Measurements from ENCODE around the gene FBLIM1. TPM values are rescaled to one million over a fixed set of nuclear protein-coding genes. Genes with fewer than 3 reads are reported as not detected.
A peak's percentile ranks its signal among the peaks of the same experiment; 100 is the strongest.

FBLIM1 gene
- total RNA-seq, 1 donor from 2014 or later: 78.3 TPM

DNA sequence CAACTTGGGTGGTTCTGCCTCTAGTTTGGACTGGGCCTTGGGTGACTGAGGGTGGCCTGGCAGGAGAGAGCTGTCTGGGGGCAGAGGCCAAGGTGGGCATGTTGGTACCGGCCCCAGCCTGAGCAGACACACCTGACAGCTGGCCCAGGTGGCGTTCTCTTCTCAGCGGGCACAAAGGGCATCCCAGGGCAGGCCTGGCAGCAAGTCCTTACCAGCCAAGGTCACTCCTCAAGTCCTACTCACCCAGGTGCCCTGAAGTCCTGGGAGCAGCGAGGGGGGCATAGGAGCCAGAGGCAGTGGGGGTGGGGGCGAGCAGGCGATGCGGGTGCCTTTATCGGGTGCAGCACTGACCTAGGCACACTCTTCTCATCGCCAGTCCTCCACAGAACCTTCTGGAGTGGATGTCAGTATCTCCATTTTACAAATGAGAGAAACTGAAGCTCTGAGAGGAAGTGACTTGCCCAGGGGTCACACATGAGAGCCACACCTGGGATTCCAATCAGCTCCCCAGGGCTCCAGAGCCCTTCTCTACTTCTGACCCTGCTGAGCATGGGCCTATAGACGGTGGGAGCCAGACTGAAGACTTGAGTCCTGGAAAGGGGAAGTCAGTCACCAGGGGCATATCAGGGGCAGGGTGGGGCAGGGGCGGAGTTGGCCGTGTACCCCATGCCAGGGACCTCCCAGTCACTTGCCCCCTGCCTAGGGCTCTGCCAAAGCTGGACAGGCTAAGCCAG lies 23.1 kb upstream of the FBLIM1 start:
- Mint-ChIP-seq H3K27ac (no peak overlapping the region), H3K27me3 (no peaks in the 10 kb centered on the region)
- TF ChIP-seq, protein P1, sequence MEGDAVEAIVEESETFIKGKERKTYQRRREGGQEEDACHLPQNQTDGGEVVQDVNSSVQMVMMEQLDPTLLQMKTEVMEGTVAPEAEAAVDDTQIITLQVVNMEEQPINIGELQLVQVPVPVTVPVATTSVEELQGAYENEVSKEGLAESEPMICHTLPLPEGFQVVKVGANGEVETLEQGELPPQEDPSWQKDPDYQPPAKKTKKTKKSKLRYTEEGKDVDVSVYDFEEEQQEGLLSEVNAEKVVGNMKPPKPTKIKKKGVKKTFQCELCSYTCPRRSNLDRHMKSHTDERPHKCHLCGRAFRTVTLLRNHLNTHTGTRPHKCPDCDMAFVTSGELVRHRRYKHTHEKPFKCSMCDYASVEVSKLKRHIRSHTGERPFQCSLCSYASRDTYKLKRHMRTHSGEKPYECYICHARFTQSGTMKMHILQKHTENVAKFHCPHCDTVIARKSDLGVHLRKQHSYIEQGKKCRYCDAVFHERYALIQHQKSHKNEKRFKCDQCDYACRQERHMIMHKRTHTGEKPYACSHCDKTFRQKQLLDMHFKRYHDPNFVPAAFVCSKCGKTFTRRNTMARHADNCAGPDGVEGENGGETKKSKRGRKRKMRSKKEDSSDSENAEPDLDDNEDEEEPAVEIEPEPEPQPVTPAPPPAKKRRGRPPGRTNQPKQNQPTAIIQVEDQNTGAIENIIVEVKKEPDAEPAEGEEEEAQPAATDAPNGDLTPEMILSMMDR (conservative IDR thresholded peaks at IDR 0.05): no peak

GRCh38 chr1:15736038-15736891 lies 22.3 kb upstream of the FBLIM1 start, which contains the start of gene SLC25A34:
TSS of gene SLC25A34 (plus strand) at chr1:15736258. CDS start at chr1:15736486, 228 bp downstream.
- Mint-ChIP-seq H3K4me1 (ENCODE audit: unreplicated experiment) (peaks cover 15% of the 10 kb centered on the region), H3K9me3 (no peaks in the 10 kb centered on the region), H3K4me3 (no peak within 1 kb of the TSS), H3K27ac (no peak within 1 kb of the TSS), H3K36me3 (no peaks in the 10 kb centered on the region), H3K27me3 (no peaks in the 10 kb centered on the region)
- no peak for DNase-seq (ENCODE audit: extremely low spot score, unreplicated experiment)
- TF ChIP-seq, protein P1 (conservative IDR thresholded peaks at IDR 0.05): no peak

More for the DNA sequence above, 23.1 kb upstream of the FBLIM1 start:
- H3K4me1 Mint-ChIP-seq (ENCODE audit: unreplicated experiment): peaks cover 13% of the 10 kb centered on the region
- no peaks in the 10 kb centered on the region for H3K36me3 Mint-ChIP-seq
- no peaks in the 10 kb centered on the region for H3K9me3 Mint-ChIP-seq
- H3K4me3 Mint-ChIP-seq: no peak overlapping the region
- DNase-seq (ENCODE audit: extremely low spot score, unreplicated experiment): no peak

- DNase-seq (ENCODE audit: extremely low spot score, unreplicated experiment): no peak
- no peak overlapping the region for H3K27ac Mint-ChIP-seq
- H3K4me3 Mint-ChIP-seq: no peak overlapping the region
- no peaks in the 10 kb centered on the region for H3K9me3 Mint-ChIP-seq
- no peaks in the 10 kb centered on the region for H3K27me3 Mint-ChIP-seq
- H3K4me1 Mint-ChIP-seq (ENCODE audit: unreplicated experiment): peaks cover 20% of the 10 kb centered on the region
- TF ChIP-seq, protein P1 (conservative IDR thresholded peaks at IDR 0.05): no peak
- H3K36me3 Mint-ChIP-seq: no peaks in the 10 kb centered on the region
Observed at GRCh38 chr1:15736892-15737261, 21.7 kb upstream of the FBLIM1 start.

DNA sequence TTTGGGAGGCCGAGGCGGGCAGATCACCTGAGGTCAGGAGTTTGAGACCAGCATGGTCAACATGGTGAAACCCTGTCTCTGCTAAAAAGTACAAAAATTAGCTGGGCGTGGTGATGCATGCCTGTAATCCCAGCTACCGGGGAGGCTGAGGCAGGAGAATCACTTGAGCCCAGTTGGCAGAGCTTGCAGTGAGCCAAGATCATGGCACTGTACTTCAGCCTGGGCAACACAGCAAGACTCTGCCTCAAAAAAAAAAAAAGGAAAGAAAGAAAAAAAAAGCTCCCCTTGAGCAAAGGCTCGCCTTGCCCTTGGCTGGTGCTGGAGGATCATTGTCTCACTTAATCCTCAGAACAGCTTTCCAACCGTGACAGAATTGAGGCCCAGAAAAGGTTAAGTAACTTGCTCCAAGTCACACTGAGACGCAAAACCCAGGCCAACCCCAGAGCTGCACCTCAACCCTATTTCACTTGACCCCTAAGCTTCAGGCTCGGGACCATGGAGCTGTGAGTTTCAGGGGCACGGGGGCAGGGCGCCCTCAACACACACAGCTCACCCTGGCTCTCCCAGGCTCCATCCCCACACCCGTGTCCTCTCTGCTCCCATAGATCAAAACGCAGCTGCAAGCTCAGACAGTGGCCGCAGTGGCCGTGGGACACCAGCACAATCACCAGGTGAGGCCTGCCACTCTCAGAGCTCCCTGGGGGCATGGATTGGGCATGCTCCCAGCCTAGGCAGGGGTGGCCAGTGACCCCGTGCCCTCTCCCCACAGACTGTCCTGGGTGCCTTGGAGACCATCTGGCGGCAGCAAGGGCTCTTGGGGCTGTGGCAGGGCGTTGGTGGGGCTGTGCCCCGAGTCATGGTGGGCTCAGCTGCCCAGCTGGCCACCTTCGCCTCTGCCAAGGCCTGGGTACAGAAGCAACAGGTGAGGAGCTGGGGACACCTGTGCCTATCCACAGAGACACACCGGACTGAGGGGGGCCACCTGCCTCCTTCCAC lies 21.0 kb upstream of the FBLIM1 start:
- DNase-seq (ENCODE audit: extremely low spot score, unreplicated experiment): no peak
- Mint-ChIP-seq H3K27ac (no peak overlapping the region), H3K36me3 (no peaks in the 10 kb centered on the region), H3K4me3 (peak overlapping the region; percentile 5), H3K27me3 (no peaks in the 10 kb centered on the region), H3K9me3 (no peaks in the 10 kb centered on the region), H3K4me1 (ENCODE audit: unreplicated experiment) (peaks cover 20% of the 10 kb centered on the region)
- TF ChIP-seq, protein P1 (conservative IDR thresholded peaks at IDR 0.05): no peak
